Measurements from ENCODE around the gene RBM5. TPM values are rescaled to one million over a fixed set of nuclear protein-coding genes. Genes with fewer than 3 reads are reported as not detected.

RBM5 gene
- total RNA-seq, 2 donors from 2014 or later = 58.7 to 75.8 TPM

- TF ChIP-seq, protein P1, sequence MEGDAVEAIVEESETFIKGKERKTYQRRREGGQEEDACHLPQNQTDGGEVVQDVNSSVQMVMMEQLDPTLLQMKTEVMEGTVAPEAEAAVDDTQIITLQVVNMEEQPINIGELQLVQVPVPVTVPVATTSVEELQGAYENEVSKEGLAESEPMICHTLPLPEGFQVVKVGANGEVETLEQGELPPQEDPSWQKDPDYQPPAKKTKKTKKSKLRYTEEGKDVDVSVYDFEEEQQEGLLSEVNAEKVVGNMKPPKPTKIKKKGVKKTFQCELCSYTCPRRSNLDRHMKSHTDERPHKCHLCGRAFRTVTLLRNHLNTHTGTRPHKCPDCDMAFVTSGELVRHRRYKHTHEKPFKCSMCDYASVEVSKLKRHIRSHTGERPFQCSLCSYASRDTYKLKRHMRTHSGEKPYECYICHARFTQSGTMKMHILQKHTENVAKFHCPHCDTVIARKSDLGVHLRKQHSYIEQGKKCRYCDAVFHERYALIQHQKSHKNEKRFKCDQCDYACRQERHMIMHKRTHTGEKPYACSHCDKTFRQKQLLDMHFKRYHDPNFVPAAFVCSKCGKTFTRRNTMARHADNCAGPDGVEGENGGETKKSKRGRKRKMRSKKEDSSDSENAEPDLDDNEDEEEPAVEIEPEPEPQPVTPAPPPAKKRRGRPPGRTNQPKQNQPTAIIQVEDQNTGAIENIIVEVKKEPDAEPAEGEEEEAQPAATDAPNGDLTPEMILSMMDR (IDR thresholded peaks at IDR 0.05) = no peak
- DNase-seq (ENCODE audit: low spot score) = no peak
Measured at GRCh38 chr3:50130436-50130835, 41.7 kb downstream of the RBM5 start.

GRCh38 chr3:50132421-50133282 lies 43.9 kb downstream of the RBM5 start:
- TF ChIP-seq, protein P1 (IDR thresholded peaks at IDR 0.05) = no peak
- Histone ChIP-seq H3K9me3 (no peaks in the 10 kb centered on the region), H3K36me3 (no peaks in the 10 kb centered on the region), H3K27ac (no peak overlapping the region), H3K4me3 (no peak overlapping the region), H3K27me3 (no peaks in the 10 kb centered on the region), H3K4me1 (peaks cover 0 to 5% of the 10 kb centered on the region in 2 donors)
- DNase-seq (ENCODE audit: low spot score) = no peak

More at GRCh38 chr3:50130436-50130835, 41.7 kb downstream of the RBM5 start:
- Histone ChIP-seq H3K27ac (no peak overlapping the region), H3K27me3 (no peaks in the 10 kb centered on the region), H3K4me3 (no peak overlapping the region), H3K9me3 (no peaks in the 10 kb centered on the region), H3K36me3 (no peaks in the 10 kb centered on the region), H3K4me1 (peaks cover 0 to 16% of the 10 kb centered on the region in 2 donors)

DNA sequence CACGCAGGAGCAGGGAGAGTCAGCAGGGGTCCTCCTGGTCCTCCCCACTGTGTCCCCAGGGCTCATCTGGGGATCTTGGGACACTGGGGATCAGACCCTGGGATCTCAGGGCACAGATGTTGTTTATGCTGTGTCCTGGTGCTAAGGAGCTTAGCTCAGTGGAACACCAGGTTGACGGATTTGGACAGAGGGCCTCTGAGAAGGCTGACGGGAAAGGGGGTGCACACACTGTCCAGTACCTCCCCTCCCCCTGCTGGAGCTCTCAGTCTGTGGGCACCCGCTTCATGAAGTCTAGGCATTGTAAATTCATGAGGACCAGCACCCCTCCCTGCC lies 44.5 kb downstream of the RBM5 start:
- Histone ChIP-seq H3K27me3 (no peaks in the 10 kb centered on the region), H3K4me1 (peaks cover 0 to 5% of the 10 kb centered on the region in 2 donors), H3K36me3 (no peaks in the 10 kb centered on the region), H3K9me3 (no peaks in the 10 kb centered on the region), H3K27ac (no peak overlapping the region), H3K4me3 (no peak overlapping the region)
- TF ChIP-seq, protein P1 (IDR thresholded peaks at IDR 0.05) = no peak
- no peak for DNase-seq (ENCODE audit: low spot score)

GRCh38 chr3:50134367-50134766 lies 45.6 kb downstream of the RBM5 start:
- Histone ChIP-seq H3K9me3 (no peaks in the 10 kb centered on the region), H3K36me3 (no peaks in the 10 kb centered on the region), H3K4me3 (no peak overlapping the region), H3K4me1 (peaks cover 0 to 13% of the 10 kb centered on the region in 2 donors), H3K27me3 (no peaks in the 10 kb centered on the region), H3K27ac (no peak overlapping the region)
- DNase-seq (ENCODE audit: low spot score) = no peak
- TF ChIP-seq, protein P1 (IDR thresholded peaks at IDR 0.05) = no peak

DNA sequence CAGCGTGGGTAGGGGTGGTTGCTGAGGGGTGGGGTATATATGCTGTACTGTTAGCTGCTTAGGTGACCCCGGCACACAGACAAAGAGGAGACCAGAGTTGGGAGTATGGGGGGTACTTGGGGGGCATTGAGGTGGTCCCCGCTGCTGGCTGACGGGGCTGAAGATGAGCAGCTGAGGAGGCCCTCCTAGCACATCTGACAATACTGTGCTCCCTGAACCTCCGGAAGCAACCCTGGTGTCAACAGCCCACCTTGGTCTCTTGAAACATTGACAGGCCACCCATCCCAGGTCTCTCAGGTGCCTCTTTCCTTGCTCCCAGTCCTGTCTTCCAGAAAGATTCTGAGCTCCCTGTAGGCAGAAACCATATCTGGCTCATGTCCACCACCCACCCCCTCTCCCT lies 47.2 kb downstream of the RBM5 start:
- no peak overlapping the region for H3K4me3 ChIP-seq

More for the DNA sequence above, 47.2 kb downstream of the RBM5 start:
- Histone ChIP-seq H3K9me3 (no peaks in the 10 kb centered on the region), H3K36me3 (no peaks in the 10 kb centered on the region), H3K27ac (no peak overlapping the region), H3K4me1 (peaks cover 0 to 13% of the 10 kb centered on the region in 2 donors), H3K27me3 (no peaks in the 10 kb centered on the region)
- no peak for DNase-seq (ENCODE audit: low spot score)
- TF ChIP-seq, protein P1 (IDR thresholded peaks at IDR 0.05) = no peak

Measured in right atrium auricular region (tissue), 2 donors.